DMS53 (cell line): ENCODE data around the gene GALM.
"Not testable (repeated sequence)": the region's sequence is repeated elsewhere in the genome, so short reads cannot be mapped to it uniquely, and the experiment has no call there.

ENCODE experiments used
- DNase-seq: peaks from one replicate; lab custom pipeline; 2025; lab: John Stamatoyannopoulos, UW

GALM gene

DNA sequence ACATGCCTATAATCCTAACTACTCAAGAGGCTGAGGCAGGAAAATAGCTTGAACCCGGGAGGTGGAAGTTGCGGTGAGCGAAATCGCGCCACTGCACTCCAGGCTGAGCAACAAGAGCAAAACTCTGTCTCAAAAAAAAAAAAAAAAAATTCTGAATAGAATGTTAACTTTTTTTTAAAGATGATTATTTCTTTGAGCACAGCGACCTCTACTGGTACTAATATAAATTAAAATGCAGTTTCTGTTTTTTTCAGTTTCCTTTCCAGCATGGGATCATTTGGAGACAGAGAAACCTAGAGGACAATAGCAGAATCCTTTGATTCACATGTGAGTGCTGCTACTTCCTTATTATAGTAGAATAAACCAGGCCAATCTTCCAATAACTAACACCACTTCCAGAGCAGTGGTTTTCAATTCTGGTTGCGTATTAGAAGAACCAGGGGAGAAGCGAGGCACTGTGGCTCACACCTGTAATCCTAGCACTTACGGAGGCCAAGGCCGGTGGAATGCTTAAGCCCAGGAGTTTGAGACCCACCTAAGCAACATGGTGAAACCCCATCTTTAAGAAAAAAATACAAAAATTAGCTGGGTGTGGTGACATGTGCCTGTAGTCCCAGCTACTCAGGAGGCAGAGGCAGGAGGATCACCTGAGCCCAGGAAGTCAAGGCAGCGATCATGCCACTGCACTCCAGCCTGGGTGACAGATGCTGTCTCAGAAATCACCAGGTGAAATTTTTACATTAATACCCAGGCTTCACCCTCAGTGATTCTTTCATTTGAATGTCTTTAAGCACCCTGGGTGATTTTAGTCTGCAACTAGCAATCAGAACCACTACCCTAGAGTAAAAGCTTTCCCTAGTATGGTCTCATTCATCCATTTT lies 75.2 kb downstream of the GALM start:
- peak; percentile 63 for DNase-seq

- peak; percentile 42 for DNase-seq
These were observed 77.1 kb downstream of the GALM start for GRCh38 chr2:38742797-38743559.

- peak; percentile 34 for DNase-seq
These were observed 77.9 kb downstream of the GALM start for GRCh38 chr2:38743672-38744398.

GRCh38 chr2:38744399-38744780 lies 78.5 kb downstream of the GALM start:
- peak; percentile 29 for DNase-seq

GRCh38 chr2:38745267-38745666 lies 79.4 kb downstream of the GALM start:
- DNase-seq, result no peak

DNA sequence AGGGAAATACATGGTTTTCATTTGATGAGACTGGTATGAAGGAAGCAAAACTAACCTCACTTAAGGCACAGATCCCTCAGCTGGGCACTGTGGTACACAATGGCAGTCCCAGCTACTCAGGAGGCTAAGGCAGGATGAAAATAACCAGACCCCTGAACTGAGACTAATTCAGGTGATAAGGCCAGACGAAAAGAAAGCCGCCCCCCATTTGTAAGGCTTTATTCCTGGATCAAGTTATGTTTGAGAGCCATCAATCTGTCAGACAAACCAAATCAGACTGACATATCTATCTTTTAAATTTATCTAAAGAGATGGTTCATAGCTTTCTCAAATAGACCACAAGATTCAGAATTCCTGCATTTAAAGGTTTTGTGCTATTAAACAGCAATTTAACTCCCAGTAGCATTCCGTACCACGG lies 81.1 kb downstream of the GALM start:
- DNase-seq, result no peak

GRCh38 chr2:38747819-38748218 lies 81.9 kb downstream of the GALM start:
- DNase-seq, result no peak

DNA sequence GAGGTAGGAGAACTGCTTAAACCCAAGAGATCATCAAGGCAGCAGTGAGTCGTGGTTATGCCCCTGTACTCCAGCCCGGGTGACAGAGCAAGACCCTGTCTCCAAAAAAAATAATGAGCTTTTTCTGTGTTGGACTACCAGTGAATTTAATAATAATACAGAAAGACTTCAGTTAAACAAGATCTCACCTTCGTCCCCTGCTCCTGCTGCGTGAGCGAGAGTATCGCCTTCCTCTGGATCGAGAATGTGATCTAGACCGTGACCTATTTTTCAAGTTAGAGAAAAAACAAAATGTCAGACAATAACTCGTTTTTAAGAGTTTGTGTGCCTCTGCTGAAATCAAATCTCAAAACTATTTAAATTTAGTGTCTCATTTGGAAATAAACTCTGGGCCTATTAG lies 82.5 kb downstream of the GALM start:
- no peak for DNase-seq

GRCh38 chr2:38748943-38749804 lies 83.3 kb downstream of the GALM start:
- no peak for DNase-seq

DNA sequence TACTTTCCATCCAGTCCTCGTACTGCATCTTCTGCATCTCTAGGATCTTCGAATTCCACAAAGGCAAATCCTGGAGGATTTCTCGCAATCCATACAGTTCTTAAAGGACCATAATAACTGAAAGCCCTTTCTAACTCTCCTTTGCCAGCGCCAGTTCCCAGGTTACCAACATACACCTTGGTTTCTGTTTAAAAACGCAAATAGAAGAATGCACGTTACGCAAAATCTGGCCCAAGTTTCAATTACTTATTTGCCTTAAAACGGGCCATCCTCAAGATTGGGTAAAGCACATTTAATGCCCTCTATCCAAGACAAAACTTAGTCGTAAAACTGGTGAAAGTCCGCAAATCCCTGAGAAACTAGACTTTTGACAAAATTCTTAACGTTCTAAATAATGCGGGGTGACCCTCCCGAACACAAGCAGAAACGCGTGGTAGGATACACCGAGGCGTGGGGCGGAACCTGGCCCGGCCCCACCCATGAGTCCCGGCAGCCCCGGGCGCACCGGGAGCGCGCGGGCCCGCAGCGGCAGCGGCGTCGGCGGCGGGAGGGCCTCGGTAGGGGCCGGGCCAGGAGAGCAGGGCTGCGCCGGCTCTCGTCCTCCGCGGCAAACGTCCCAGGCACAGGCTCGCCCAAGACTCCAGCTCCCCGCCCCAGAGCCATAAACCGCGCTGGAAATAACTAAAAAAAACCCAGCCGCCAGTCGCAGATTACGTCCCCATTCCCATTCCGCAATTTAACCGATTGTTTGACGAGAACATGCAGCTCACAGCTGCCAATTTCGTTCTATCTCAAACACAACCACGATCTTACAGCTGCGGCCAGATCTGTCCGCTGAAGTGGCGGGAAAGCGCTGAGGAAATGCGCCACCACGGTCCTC lies 84.3 kb downstream of the GALM start:
- peak; percentile 62 for DNase-seq

DNA sequence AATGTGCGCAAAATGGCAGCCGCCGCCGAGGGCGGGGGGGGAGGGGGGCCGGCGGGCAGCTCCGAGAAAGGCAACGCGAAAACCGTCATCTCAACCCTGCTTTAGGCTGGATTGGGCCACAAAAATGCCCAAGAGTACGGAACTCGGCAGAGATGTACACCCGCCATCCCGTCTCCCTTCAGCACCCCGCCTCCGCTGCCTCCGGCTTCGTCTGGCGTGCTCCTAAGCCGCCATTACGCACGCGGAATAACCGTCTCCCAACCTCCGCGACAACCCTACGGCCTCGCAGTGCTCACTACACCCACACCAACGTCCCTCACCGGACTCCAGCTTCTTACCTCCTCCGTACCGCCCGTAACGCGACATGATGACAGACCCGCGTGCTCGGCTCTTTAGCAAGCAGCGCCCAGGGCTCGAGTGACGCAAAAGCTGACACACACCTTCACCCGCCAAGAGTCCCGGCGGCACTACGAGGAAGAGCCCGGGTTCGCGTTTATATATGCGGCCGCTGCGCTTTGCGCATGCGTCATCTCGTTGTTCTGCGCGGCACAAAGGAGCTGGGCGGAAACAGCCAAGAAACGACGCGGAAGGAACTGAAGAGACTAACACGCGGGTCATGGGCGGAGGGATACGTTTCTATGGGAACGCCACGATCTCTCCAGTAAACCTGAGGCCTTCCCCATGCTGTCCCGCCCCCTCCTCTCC lies 85.1 kb downstream of the GALM start, which contains the start of gene SRSF7:
TSS of gene SRSF7 (minus strand) at position 471 of the 705 bp plus-strand sequence. CDS start at position 366, 105 bp downstream.
- peak; percentile 99 for DNase-seq

DNA sequence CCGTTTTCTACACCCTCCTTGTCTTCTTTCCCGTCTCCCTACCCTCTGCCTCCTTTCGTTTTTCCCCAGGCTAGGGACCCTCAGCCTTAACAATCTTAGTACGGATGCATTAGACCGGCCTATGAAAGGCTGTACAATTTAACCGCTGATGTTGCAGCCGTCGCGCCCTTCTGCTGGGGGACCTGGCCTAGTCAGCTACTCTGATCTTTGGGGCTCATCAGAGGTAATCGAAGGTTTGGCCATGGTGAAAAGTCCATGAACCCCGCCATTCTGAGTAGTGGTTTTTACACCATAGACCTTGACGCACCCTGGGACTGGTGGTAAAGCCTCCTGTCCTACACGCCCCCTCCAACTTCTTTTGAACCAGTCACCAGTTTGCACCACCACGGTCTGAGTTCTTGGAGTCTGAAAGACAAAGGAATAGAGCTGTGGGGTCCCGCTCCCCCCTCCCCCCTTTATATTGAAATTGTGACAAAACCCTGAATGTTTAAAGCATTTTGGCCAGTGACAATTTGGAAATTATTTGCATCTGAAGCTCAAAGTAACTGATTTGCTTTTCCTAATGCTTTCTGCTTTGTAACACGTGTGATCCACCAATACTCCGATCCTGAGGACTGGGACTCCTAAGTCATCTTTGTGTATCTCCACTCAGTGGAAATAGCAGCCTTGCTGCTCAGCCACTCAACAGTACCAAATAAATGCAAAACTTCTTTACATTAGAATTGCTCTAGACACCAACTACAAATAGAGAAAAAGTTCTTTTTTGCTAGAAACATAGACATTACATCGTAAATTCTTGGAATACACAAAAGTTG lies 85.9 kb downstream of the GALM start:
- DNase-seq, result peak; percentile 70

- DNase-seq, result no peak
These were observed 88.1 kb downstream of the GALM start for GRCh38 chr2:38754049-38754448.

DNA sequence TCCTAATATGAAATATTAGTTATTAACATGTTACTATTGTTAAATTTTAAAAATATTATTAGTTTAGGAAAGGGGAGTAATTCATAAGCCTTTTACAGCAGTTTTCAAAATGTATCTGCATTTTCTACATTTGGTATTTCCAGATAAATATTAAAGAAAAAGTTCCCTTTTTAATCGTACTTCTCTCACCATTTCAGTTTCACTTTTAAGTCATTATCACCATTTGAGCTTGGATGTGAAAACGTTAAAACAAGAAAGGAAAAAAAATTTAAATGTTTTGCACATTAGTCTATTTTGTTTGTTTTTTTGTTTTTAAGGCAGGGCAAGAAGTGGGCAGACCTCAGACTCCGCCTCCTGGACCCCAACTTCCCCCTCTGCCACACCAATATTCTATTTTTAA lies 88.6 kb downstream of the GALM start:
- DNase-seq, result no peak

GRCh38 chr2:38755891-38756290 lies 90.0 kb downstream of the GALM start:
- DNase-seq, result not testable (repeated sequence)

- peak; percentile 59 for DNase-seq
These were observed 97.3 kb downstream of the GALM start for GRCh38 chr2:38763228-38763627.

GRCh38 chr2:38763728-38764127 lies 97.8 kb downstream of the GALM start:
- peak; percentile 67 for DNase-seq

GRCh38 chr2:38765149-38765548 lies 99.2 kb downstream of the GALM start:
- DNase-seq, result no peak

DNA sequence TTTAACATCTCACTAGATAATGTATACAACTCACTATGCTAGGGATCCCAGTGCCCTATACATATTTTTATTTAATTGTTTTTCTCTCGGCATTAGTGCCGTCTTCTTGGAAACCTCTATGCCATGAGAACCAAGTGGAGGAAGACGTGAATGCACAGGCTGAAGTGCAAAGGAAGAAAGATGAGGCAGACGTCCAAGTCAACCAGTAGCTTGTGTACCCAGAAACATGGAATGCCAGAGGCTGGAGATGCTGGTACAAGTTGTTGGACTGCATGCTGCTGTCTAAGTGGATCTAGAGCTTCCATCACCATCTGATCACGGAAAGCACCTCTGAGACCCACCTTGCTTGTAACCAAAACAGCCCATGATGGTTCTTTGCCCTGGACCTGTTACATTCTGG lies 99.6 kb downstream of the GALM start:
- DNase-seq, result no peak
